ENCODE measurements around the gene BLOC1S2. TPM values are rescaled to one million over a fixed set of nuclear protein-coding genes. Genes with fewer than 3 reads are reported as not detected.

Gene BLOC1S2
- total RNA-seq, 2 experiments from 2014 or later = 49.4 to 55.9 TPM

DNA sequence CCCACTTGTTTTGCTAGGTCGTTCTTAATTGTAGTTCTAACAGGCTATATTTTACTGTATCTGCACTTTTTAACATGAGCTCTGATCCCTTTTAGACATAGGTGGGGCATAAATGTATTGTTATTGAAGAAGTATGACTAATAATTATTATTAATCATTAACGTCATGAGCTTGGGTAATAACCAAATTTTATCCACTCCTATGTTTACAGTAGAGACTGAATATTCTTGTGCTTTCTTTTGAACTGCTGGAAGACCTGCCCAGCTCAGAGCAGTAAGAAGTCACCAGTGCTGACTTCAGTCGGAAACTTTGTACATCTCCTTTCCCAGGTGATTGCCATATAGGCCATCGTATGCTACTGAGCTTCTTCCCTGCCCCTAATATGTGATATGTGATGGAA, 24.8 kb upstream of the BLOC1S2 start:
- DNase-seq (no peak), ATAC-seq (ENCODE audit: poor library complexity) (no peak)
- Mint-ChIP-seq H3K27me3 (peaks cover 76% of the 10 kb centered on the region), H3K27ac (no peak overlapping the region), H3K36me3 (ENCODE audit: low read depth) (no peaks in the 10 kb centered on the region), H3K9me3 (no peaks in the 10 kb centered on the region), H3K4me3 (no peak overlapping the region), H3K4me1 (ENCODE audit: low read depth) (no peaks in the 10 kb centered on the region)
- no peak overlapping the region for H3K27ac ChIP-seq (ENCODE audit: low read depth in 1 of 2, low read length in 2 of 2)
- TF ChIP-seq CTCF (IDR thresholded peaks at IDR 0.05) = no peak
- ChIA-PET CTCF (no interaction called here), POLR2A (no interaction called here)
- H3K4me3 ChIP-seq (ENCODE audit: low read length) = no peak overlapping the region
- H3K27me3 ChIP-seq (ENCODE audit: control insufficient read depth in 1 of 2, insufficient read depth in 2 of 2, low read length in 2 of 2) = peaks cover 10 to 26% of the 10 kb centered on the region in 2 experiments
- H3K36me3 ChIP-seq (ENCODE audit: insufficient read depth, low read length) = no peaks in the 10 kb centered on the region
- no peaks in the 10 kb centered on the region for H3K4me1 ChIP-seq (ENCODE audit: insufficient read depth, low read length)
- H3K9me3 ChIP-seq (ENCODE audit: control insufficient read depth in 1 of 2, insufficient read depth in 1 of 2, low read length in 2 of 2) = no peaks in the 10 kb centered on the region
- intact Hi-C loops (cut with DNase I, micrococcal nuclease) = no loop called here

- H3K9me3 ChIP-seq (ENCODE audit: control insufficient read depth in 1 of 2, insufficient read depth in 1 of 2, low read length in 2 of 2) = no peaks in the 10 kb centered on the region
- TF ChIP-seq CTCF (IDR thresholded peaks at IDR 0.05) = no peak
- H3K27ac ChIP-seq (ENCODE audit: low read depth in 1 of 2, low read length in 2 of 2) = no peak overlapping the region
- no peak for DNase-seq
- intact Hi-C loops (cut with DNase I, micrococcal nuclease) = no loop called here
- Mint-ChIP-seq H3K4me1 (ENCODE audit: low read depth) (no peaks in the 10 kb centered on the region), H3K36me3 (ENCODE audit: low read depth) (no peaks in the 10 kb centered on the region), H3K27me3 (peaks cover 80% of the 10 kb centered on the region), H3K27ac (no peak overlapping the region), H3K9me3 (no peaks in the 10 kb centered on the region), H3K4me3 (no peak overlapping the region)
- no peak for ATAC-seq (ENCODE audit: poor library complexity)
- H3K36me3 ChIP-seq (ENCODE audit: insufficient read depth, low read length) = no peaks in the 10 kb centered on the region
- ChIA-PET POLR2A (no interaction called here), CTCF (no interaction called here)
- H3K4me3 ChIP-seq (ENCODE audit: low read length) = no peak overlapping the region
- H3K4me1 ChIP-seq (ENCODE audit: insufficient read depth, low read length) = no peaks in the 10 kb centered on the region
- peaks cover 4 to 26% of the 10 kb centered on the region in 2 experiments for H3K27me3 ChIP-seq (ENCODE audit: control insufficient read depth in 1 of 2, insufficient read depth in 2 of 2, low read length in 2 of 2)
These were observed 21.2 kb upstream of the BLOC1S2 start for GRCh38 chr10:100307684-100308083.

DNA sequence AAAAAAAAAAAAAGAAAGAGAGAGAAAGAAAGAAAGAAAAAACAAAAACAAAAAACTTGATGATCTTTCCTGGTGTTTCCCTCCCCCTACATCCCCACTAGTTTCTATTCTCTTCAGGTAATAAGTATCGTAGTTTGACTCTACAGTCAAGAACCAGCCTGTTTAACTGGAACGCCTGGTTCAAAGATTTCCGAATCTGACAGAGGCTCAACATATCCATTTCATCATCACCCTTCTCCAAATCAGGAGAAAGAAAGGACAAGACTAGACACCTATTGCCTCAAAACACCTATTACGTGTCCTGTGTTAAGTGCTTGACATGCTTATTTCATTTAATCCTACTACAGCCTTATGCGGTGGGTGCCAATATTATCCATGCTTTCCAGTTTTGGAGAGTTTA, 20.4 kb upstream of the BLOC1S2 start:
- Mint-ChIP-seq H3K9me3 (no peaks in the 10 kb centered on the region), H3K27me3 (peaks cover 76% of the 10 kb centered on the region), H3K36me3 (ENCODE audit: low read depth) (no peaks in the 10 kb centered on the region)

More for the DNA sequence above, 20.4 kb upstream of the BLOC1S2 start:
- ChIA-PET POLR2A (no interaction called here), CTCF (no interaction called here)
- H3K4me1 Mint-ChIP-seq (ENCODE audit: low read depth) = no peaks in the 10 kb centered on the region
- no peak overlapping the region for H3K4me3 Mint-ChIP-seq
- Histone ChIP-seq H3K27ac (ENCODE audit: low read depth in 1 of 2, low read length in 2 of 2) (no peak overlapping the region), H3K36me3 (ENCODE audit: insufficient read depth, low read length) (no peaks in the 10 kb centered on the region), H3K27me3 (ENCODE audit: control insufficient read depth in 1 of 2, insufficient read depth in 2 of 2, low read length in 2 of 2) (peaks cover 4 to 26% of the 10 kb centered on the region in 2 experiments), H3K9me3 (ENCODE audit: control insufficient read depth in 1 of 2, insufficient read depth in 1 of 2, low read length in 2 of 2) (no peaks in the 10 kb centered on the region), H3K4me1 (ENCODE audit: insufficient read depth, low read length) (no peaks in the 10 kb centered on the region), H3K4me3 (ENCODE audit: low read length) (no peak overlapping the region)
- intact Hi-C loops (cut with DNase I, micrococcal nuclease) = no loop called here
- no peak overlapping the region for H3K27ac Mint-ChIP-seq
- no peak for ATAC-seq (ENCODE audit: poor library complexity)
- no peak for DNase-seq
- no peak for TF ChIP-seq CTCF (IDR thresholded peaks at IDR 0.05)

Data from CD4-positive, alpha-beta T cell (primary cell).